BJ (cell line): ENCODE results near the gene MYO3B. TPM values are rescaled to one million over a fixed set of nuclear protein-coding genes. Genes with fewer than 3 reads are reported as not detected.

Experiments
- CTCF ChIA-PET: fragments of 350-600 bp; formaldehyde crosslinking; extraction: SDS; loops from one replicate; lab custom pipeline; 2021; ENCODE audit warnings: antibody characterized with exemption, inconsistent platforms; lab: Yijun Ruan, JAX
- POLR2A ChIA-PET: fragments of 300-600 bp; sonication (Branson Sonifier 250); formaldehyde crosslinking; extraction: SDS; loops from one replicate; lab custom pipeline; 2021; ENCODE audit warnings: antibody characterized with exemption; lab: Charles Lee
- DNase-seq: peaks from one replicate; pipeline ENCODE4 v3.0.0-alpha.2; 2011; ENCODE audit warnings: low read depth
- H3K27me3 ChIP-seq: 2 replicates; pipeline ENCODE4 v1.6.0; 2011; ENCODE audit warnings: low read length; ENCODE audit not compliant: control insufficient read depth, insufficient read depth
- H3K36me3 ChIP-seq: 2 replicates; pipeline ENCODE4 v1.5.1; 2011; ENCODE audit warnings: low read length; ENCODE audit not compliant: control insufficient read depth, insufficient read depth
- H3K4me3 ChIP-seq: 2 replicates; pipeline ENCODE4 v1.5.1; 2011; ENCODE audit warnings: low read depth, mild to moderate bottlenecking, control low read depth, low read length
- CTCF ChIP-seq: IDR thresholded peaks from 2 replicates; pipeline ENCODE4 v1.5.1; 2011; ENCODE audit warnings: low read depth, mild to moderate bottlenecking, control low read depth, inconsistent platforms, low read length, moderate library complexity; ENCODE audit not compliant: insufficient read depth
- polyA plus RNA-seq: library from polyadenylated mRNA; depleted of rRNA; stranded (reverse); fragments of >200 nt; gene quantifications from 2 replicates; pipeline ENCODE4 v1.2.3, GENCODE V29; 2011

The MYO3B gene
- polyA plus RNA-seq, 1 experiment: not detected

DNA sequence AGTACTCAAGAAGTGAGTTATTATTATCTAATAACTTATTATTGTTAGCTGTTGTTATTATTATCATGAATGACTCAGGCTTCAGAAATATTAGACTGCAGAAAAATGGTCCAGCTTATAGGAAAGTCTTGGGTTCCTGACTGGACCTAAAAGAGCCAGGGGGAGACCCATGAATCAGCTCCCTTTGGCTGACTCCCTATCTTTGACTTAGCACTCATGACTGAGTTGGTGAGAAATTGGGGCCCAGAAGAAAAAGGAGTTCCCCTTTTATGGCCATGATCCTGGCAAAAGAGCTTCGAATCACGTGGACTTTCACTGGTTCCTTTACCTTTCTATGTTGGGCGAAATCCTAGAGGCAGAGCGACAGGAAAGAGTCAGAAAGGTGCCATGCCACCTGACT is 145.8 kb downstream of the MYO3B start:
- Histone ChIP-seq H3K36me3 (no peaks in the 10 kb centered on the region), H3K27me3 (no peaks in the 10 kb centered on the region), H3K4me3 (no peak overlapping the region)
- TF ChIP-seq CTCF: no peak
- DNase-seq: no peak
- ChIA-PET CTCF (interaction anchor here (0.6 to 2.7 kb wide), 11 partner anchors 9 to 549 kb away, joined by 3 to 9 read pairs (median 6); no protein-coding TSS in a partner anchor), POLR2A (no interaction called here)

- no peaks in the 10 kb centered on the region for H3K27me3 ChIP-seq
- no peaks in the 10 kb centered on the region for H3K36me3 ChIP-seq
- no peak overlapping the region for H3K4me3 ChIP-seq
- DNase-seq: no peak
- ChIA-PET POLR2A (interaction anchor here (0.6 kb wide), 1 partner anchor 22 kb away, joined by 3 read pairs; no protein-coding TSS in a partner anchor), CTCF (interaction anchor here (0.7 to 2.7 kb wide), 12 partner anchors 10 to 971 kb away, joined by 3 to 9 read pairs (median 6); no protein-coding TSS in a partner anchor)
- TF ChIP-seq CTCF: peak; percentile 71
These were observed 146.7 kb downstream of the MYO3B start for GRCh38 chr2:170324640-170325046.

GRCh38 chr2:170330881-170331280 is 152.9 kb downstream of the MYO3B start:
- TF ChIP-seq CTCF: no peak
- ChIA-PET POLR2A (no interaction called here), CTCF (no interaction called here)
- H3K4me3 ChIP-seq: no peak overlapping the region
- H3K27me3 ChIP-seq: no peaks in the 10 kb centered on the region
- DNase-seq: no peak
- no peaks in the 10 kb centered on the region for H3K36me3 ChIP-seq

- ChIA-PET CTCF (interaction anchor here (0.8 kb wide), 1 partner anchor 69 kb away, joined by 3 read pairs; no protein-coding TSS in a partner anchor), POLR2A (no interaction called here)
- Histone ChIP-seq H3K27me3 (no peaks in the 10 kb centered on the region), H3K36me3 (no peaks in the 10 kb centered on the region), H3K4me3 (no peak overlapping the region)
- no peak for DNase-seq
- TF ChIP-seq CTCF: no peak
These were observed 154.9 kb downstream of the MYO3B start for GRCh38 chr2:170332676-170333402.

DNA sequence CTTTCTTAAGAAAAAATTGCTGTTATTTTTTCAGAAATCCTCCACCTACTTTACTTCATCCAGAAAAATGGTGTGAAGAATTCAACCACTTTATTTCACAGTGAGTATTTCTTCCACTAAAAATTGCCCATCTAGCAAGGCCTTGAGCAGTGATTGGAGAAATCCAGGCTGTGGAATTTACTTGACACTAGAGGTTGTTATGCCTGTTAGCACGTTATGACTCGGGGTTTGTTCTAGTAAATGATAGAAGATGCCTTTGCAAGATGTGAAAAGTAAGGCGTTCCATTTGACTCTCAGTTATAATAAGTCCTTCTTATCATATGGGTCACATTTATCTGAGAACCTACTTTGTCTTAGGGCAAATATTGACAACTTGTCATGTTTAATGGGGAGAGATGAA is 157.4 kb downstream of the MYO3B start:
- CTCF ChIA-PET: no interaction called here

More for the DNA sequence above, 157.4 kb downstream of the MYO3B start:
- Histone ChIP-seq H3K36me3 (no peaks in the 10 kb centered on the region), H3K4me3 (no peak overlapping the region), H3K27me3 (no peaks in the 10 kb centered on the region)
- no peak for TF ChIP-seq CTCF
- no peak for DNase-seq
- POLR2A ChIA-PET: no interaction called here
